Upper lobe of right lung (tissue), 1 donor: ENCODE data around the gene CRIP1. TPM values are rescaled to one million over a fixed set of nuclear protein-coding genes. Genes with fewer than 3 reads are reported as not detected.

Source experiments
- ATAC-seq: fragments of 200-7000 bp; cut with Tn5 transposase; one replicate; pipeline ENCODE4 v1.9.1; 2020; ENCODE audit warnings: mild to moderate bottlenecking, moderate library complexity
- DNase-seq: peaks from one replicate; pipeline ENCODE4 v3.0.0-alpha.2; 2020
- H3K27ac ChIP-seq: fragments of 200-600 bp; one replicate; pipeline ENCODE4 v1.8.0; 2022
- H3K27me3 ChIP-seq: fragments of 200-600 bp; one replicate; pipeline ENCODE4 v1.8.0; 2022; ENCODE audit warnings: mild to moderate bottlenecking
- H3K36me3 ChIP-seq: fragments of 200-600 bp; one replicate; pipeline ENCODE4 v1.8.0; 2022
- H3K4me1 ChIP-seq: fragments of 200-600 bp; one replicate; pipeline ENCODE4 v1.8.0; 2022
- H3K4me3 ChIP-seq: fragments of 200-600 bp; one replicate; pipeline ENCODE4 v1.8.0; 2022; ENCODE audit warnings: mild to moderate bottlenecking
- H3K9me3 ChIP-seq: fragments of 200-600 bp; one replicate; pipeline ENCODE4 v1.8.0; 2022
- CTCF ChIP-seq: fragments of 200-600 bp; IDR thresholded peaks from one replicate; pipeline ENCODE4 v1.8.0; 2022; ENCODE audit warnings: antibody characterized with exemption
- intact Hi-C: fragments of 100-400 bp; cut with DNase I; formaldehyde crosslinking; loops from one replicate; pipeline ENCODE4 v1.11.0; 2022
- total RNA-seq: library from RNA; stranded (reverse); fragmentation: NEBNext Ultra II Directional; extraction: Animal tissue kit (Norgen Biotek cat#: 25700); gene quantifications from one replicate; pipeline ENCODE4 v1.2.1, GENCODE V29; 2021
- donor health status: DM: no; HTN: yes; CAD: no; lungs with severe emphysema.

CRIP1 gene
- total RNA-seq, 1 donor from 2014 or later: 96.2 TPM

GRCh38 chr14:105469456-105470349 is 17.0 kb upstream of the CRIP1 start:
- TF ChIP-seq CTCF: no peak
- peaks cover 26% of the 10 kb centered on the region for H3K4me1 ChIP-seq
- H3K9me3 ChIP-seq: no peaks in the 10 kb centered on the region
- H3K36me3 ChIP-seq: peaks cover 10% of the 10 kb centered on the region
- intact Hi-C loops: no loop called here
- ATAC-seq (no peak), DNase-seq (no peak)
- H3K4me3 ChIP-seq: no peak overlapping the region
- no peaks in the 10 kb centered on the region for H3K27me3 ChIP-seq
- H3K27ac ChIP-seq: peak overlapping the region; percentile 24

GRCh38 chr14:105470350-105471296 is 16.1 kb upstream of the CRIP1 start:
- Histone ChIP-seq H3K27ac (peak overlapping the region; percentile 3), H3K36me3 (peaks cover 1% of the 10 kb centered on the region), H3K4me1 (peaks cover 26% of the 10 kb centered on the region), H3K27me3 (peaks cover 6% of the 10 kb centered on the region), H3K4me3 (no peak overlapping the region), H3K9me3 (no peaks in the 10 kb centered on the region)
- ATAC-seq (no peak), DNase-seq (no peak)
- intact Hi-C loops: no loop called here
- TF ChIP-seq CTCF: no peak

DNA sequence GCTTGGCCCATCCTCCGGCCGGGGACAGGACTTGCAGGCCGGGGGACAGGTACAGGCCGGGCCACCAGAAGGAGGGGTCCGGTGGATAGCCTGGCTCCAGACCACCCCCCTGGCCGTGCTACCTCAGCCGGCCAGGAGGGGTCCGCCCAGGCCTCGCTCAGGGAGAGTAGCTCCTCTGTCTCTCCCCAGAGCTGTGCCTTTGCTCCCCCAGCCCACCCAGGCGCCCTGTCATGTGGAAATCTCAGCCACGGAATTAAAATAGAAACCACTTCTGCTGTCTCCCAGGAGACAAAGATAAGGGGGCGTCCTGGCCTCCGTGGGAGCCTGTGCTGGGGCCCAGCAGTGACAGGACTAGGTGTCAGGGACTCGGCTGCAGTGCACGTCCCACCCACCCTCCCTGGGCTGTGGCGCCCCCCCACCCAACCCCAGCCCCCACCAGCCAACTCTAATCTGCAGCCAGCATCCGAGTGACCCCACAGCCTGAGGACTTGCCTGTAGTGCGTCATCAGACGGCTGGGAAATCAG is 15.3 kb upstream of the CRIP1 start:
- ATAC-seq (no peak), DNase-seq (no peak)
- intact Hi-C loops: no loop called here
- H3K9me3 ChIP-seq: no peaks in the 10 kb centered on the region
- peaks cover 12% of the 10 kb centered on the region for H3K27me3 ChIP-seq
- no peaks in the 10 kb centered on the region for H3K36me3 ChIP-seq
- H3K4me1 ChIP-seq: peaks cover 29% of the 10 kb centered on the region
- TF ChIP-seq CTCF: no peak
- peak overlapping the region; percentile 73 for H3K27ac ChIP-seq
- H3K4me3 ChIP-seq: no peak overlapping the region

DNA sequence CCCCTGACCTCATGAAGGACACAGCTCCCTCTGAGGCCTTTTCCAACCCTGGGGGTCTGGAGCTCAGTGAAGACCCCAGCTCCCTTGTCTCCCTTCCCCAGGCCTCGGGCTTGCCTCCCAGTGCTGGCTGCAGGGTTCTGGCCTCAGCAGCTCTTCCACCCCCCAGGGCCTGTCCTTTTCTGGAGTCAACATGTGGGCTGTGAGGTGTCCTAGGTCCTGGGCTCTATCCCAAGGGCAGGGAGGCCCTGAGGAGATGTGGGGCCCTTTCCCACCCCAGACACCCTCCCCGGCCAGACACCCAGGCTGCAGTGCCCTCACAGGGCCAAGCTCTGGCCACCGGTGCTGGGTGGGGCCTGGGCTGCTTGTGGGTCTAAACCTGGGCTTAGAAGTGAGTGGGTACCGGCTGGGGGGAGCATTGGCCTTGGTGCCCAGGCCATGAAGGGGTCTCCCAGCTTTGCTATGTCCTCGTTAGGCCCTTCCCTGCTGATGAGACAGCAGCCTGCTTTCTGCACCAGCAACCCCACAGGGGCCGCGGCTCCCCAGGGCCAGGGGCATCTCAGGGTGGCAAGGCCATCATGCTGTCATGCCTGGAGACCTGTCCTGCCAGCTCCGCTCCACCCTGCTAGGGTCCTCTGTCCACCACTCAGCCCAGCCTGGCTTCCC is 14.7 kb upstream of the CRIP1 start:
- intact Hi-C loops: no loop called here
- H3K4me3 ChIP-seq: no peak overlapping the region
- TF ChIP-seq CTCF: no peak
- ATAC-seq (no peak), DNase-seq (no peak)
- H3K9me3 ChIP-seq: no peaks in the 10 kb centered on the region
- peaks cover 35% of the 10 kb centered on the region for H3K4me1 ChIP-seq
- H3K27ac ChIP-seq: peak overlapping the region; percentile 73
- no peaks in the 10 kb centered on the region for H3K36me3 ChIP-seq
- peaks cover 12% of the 10 kb centered on the region for H3K27me3 ChIP-seq

DNA sequence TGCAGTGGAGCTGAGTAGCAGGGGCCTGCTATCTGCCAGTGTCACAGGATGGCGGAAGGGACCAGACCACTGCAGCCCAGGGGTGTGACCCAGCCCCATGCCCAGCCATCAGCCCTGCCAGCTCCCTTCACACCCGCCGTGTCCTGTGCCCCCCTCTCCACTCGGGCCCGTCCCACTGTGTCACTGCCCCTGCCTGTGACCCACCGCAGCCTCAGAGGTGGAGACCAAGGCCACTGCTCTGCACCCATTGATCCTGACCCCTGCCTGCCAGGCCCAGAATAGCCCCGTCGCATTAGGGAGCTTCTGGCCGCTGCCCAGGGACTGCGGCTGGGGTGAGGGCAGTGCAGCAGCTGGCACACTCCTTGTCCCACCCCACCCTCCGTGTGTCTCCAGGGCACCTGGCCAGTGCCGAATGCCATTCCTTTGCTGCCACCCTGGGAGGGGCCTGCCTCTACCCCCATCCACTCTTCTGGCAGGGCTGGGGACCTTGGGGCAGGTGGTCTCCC is 14.1 kb upstream of the CRIP1 start:
- peaks cover 12% of the 10 kb centered on the region for H3K27me3 ChIP-seq
- no peak overlapping the region for H3K4me3 ChIP-seq
- intact Hi-C loops: no loop called here
- peaks cover 35% of the 10 kb centered on the region for H3K4me1 ChIP-seq
- H3K9me3 ChIP-seq: no peaks in the 10 kb centered on the region
- no peak for TF ChIP-seq CTCF
- DNase-seq (no peak), ATAC-seq (peak; percentile 20)
- peak overlapping the region; percentile 73 for H3K27ac ChIP-seq
- no peaks in the 10 kb centered on the region for H3K36me3 ChIP-seq
